ENCODE results near the gene IKZF3. TPM values are rescaled to one million over a fixed set of nuclear protein-coding genes. Genes with fewer than 3 reads are reported as not detected.

The IKZF3 gene
- total and polyA plus RNA-seq, 10 of the 15 experiments (the other 5 are each of a cell fraction or from before 2014, with no cell fraction given), result 5.5 to 98.2 (median 47.6) TPM

DNA sequence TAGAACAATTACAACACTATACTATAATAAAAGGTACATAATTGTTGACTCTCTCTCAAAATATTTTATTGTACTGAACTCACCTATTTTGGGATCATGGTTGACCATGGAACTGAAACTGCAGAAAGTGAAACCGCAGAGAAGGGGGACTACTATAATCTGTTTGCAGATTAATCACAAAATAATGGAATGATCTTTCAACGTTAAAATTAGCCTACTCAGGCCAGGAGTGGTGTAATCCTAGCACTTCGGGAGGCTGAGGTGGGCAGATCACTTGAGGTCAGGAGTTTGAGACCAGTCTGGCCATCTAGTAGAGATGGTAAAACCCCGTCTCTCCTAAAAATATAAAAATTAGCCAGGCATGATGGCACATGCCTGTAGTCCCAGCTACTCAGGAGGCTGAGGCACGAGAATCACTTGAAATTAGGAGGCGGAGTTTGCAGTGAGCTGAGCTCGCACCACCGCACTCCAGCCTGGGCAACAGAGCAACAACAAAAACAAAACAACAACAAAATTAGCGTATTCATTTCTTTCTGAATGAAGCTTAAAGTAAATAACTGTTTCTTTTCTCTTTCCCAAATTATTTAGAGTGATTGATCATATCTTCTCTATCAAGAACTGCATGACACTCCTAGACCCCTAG is 45.6 kb downstream of the IKZF3 start (continued):
- TF ChIP-seq, protein P1, sequence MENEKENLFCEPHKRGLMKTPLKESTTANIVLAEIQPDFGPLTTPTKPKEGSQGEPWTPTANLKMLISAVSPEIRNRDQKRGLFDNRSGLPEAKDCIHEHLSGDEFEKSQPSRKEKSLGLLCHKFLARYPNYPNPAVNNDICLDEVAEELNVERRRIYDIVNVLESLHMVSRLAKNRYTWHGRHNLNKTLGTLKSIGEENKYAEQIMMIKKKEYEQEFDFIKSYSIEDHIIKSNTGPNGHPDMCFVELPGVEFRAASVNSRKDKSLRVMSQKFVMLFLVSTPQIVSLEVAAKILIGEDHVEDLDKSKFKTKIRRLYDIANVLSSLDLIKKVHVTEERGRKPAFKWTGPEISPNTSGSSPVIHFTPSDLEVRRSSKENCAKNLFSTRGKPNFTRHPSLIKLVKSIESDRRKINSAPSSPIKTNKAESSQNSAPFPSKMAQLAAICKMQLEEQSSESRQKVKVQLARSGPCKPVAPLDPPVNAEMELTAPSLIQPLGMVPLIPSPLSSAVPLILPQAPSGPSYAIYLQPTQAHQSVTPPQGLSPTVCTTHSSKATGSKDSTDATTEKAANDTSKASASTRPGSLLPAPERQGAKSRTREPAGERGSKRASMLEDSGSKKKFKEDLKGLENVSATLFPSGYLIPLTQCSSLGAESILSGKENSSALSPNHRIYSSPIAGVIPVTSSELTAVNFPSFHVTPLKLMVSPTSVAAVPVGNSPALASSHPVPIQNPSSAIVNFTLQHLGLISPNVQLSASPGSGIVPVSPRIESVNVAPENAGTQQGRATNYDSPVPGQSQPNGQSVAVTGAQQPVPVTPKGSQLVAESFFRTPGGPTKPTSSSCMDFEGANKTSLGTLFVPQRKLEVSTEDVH (IDR thresholded peaks at IDR 0.05; ENCODE audit: low read depth, partially characterized antibody), result no peak
- no peak for TF ChIP-seq ESRRA (IDR thresholded peaks at IDR 0.05; ENCODE audit: low read length)
- no peak for TF ChIP-seq ZNF622 (IDR thresholded peaks at IDR 0.05)
- TF ChIP-seq, protein P2, sequence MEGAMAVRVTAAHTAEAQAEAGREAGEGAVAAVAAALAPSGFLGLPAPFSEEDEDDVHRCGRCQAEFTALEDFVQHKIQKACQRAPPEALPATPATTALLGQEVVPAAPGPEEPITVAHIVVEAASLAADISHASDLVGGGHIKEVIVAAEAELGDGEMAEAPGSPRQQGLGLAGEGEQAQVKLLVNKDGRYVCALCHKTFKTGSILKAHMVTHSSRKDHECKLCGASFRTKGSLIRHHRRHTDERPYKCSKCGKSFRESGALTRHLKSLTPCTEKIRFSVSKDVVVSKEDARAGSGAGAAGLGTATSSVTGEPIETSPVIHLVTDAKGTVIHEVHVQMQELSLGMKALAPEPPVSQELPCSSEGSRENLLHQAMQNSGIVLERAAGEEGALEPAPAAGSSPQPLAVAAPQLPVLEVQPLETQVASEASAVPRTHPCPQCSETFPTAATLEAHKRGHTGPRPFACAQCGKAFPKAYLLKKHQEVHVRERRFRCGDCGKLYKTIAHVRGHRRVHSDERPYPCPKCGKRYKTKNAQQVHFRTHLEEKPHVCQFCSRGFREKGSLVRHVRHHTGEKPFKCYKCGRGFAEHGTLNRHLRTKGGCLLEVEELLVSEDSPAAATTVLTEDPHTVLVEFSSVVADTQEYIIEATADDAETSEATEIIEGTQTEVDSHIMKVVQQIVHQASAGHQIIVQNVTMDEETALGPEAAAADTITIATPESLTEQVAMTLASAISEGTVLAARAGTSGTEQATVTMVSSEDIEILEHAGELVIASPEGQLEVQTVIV (IDR thresholded peaks at IDR 0.05; ENCODE audit: borderline replicate concordance, partially characterized antibody), result no peak
- TF ChIP-seq NFIC (IDR thresholded peaks at IDR 0.05; ENCODE audit: low read depth, low read length), result peak; percentile 73
- no peak for TF ChIP-seq SMAD5 (IDR thresholded peaks at IDR 0.05; ENCODE audit: low read depth)
- TF ChIP-seq CHD4 (IDR thresholded peaks at IDR 0.05), result no peak
- TF ChIP-seq POU2F2 (IDR thresholded peaks at IDR 0.05; ENCODE audit: borderline replicate concordance, low read depth, low read length), result no peak
- TF ChIP-seq, protein P3, sequence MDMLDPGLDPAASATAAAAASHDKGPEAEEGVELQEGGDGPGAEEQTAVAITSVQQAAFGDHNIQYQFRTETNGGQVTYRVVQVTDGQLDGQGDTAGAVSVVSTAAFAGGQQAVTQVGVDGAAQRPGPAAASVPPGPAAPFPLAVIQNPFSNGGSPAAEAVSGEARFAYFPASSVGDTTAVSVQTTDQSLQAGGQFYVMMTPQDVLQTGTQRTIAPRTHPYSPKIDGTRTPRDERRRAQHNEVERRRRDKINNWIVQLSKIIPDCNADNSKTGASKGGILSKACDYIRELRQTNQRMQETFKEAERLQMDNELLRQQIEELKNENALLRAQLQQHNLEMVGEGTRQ (IDR thresholded peaks at IDR 0.05; ENCODE audit: borderline replicate concordance, low read depth, low read length), result no peak
- TF ChIP-seq, protein P4, sequence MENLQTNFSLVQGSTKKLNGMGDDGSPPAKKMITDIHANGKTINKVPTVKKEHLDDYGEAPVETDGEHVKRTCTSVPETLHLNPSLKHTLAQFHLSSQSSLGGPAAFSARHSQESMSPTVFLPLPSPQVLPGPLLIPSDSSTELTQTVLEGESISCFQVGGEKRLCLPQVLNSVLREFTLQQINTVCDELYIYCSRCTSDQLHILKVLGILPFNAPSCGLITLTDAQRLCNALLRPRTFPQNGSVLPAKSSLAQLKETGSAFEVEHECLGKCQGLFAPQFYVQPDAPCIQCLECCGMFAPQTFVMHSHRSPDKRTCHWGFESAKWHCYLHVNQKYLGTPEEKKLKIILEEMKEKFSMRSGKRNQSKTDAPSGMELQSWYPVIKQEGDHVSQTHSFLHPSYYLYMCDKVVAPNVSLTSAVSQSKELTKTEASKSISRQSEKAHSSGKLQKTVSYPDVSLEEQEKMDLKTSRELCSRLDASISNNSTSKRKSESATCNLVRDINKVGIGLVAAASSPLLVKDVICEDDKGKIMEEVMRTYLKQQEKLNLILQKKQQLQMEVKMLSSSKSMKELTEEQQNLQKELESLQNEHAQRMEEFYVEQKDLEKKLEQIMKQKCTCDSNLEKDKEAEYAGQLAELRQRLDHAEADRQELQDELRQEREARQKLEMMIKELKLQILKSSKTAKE (IDR thresholded peaks at IDR 0.05; ENCODE audit: low read depth, poor library complexity, severe bottlenecking), result peak; percentile 50
- TF ChIP-seq, protein P5, sequence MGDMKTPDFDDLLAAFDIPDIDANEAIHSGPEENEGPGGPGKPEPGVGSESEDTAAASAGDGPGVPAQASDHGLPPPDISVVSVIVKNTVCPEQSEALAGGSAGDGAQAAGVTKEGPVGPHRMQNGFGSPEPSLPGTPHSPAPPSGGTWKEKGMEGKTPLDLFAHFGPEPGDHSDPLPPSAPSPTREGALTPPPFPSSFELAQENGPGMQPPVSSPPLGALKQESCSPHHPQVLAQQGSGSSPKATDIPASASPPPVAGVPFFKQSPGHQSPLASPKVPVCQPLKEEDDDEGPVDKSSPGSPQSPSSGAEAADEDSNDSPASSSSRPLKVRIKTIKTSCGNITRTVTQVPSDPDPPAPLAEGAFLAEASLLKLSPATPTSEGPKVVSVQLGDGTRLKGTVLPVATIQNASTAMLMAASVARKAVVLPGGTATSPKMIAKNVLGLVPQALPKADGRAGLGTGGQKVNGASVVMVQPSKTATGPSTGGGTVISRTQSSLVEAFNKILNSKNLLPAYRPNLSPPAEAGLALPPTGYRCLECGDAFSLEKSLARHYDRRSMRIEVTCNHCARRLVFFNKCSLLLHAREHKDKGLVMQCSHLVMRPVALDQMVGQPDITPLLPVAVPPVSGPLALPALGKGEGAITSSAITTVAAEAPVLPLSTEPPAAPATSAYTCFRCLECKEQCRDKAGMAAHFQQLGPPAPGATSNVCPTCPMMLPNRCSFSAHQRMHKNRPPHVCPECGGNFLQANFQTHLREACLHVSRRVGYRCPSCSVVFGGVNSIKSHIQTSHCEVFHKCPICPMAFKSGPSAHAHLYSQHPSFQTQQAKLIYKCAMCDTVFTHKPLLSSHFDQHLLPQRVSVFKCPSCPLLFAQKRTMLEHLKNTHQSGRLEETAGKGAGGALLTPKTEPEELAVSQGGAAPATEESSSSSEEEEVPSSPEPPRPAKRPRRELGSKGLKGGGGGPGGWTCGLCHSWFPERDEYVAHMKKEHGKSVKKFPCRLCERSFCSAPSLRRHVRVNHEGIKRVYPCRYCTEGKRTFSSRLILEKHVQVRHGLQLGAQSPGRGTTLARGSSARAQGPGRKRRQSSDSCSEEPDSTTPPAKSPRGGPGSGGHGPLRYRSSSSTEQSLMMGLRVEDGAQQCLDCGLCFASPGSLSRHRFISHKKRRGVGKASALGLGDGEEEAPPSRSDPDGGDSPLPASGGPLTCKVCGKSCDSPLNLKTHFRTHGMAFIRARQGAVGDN (IDR thresholded peaks at IDR 0.05), result no peak
- no peak for TF ChIP-seq BRCA1 (IDR thresholded peaks at IDR 0.05; ENCODE audit: low read depth, low read length)
- TF ChIP-seq ATF7 (IDR thresholded peaks at IDR 0.05; ENCODE audit: low read depth), result no peak
- no peak for TF ChIP-seq CHD1 (IDR thresholded peaks at IDR 0.05; ENCODE audit: low read depth, low read length)
- no peak for TF ChIP-seq LARP7 (IDR thresholded peaks at IDR 0.05)
- no peak for TF ChIP-seq JUND (IDR thresholded peaks at IDR 0.05; ENCODE audit: low read depth, low read length)
- TF ChIP-seq RB1 (IDR thresholded peaks at IDR 0.05; ENCODE audit: borderline replicate concordance), result no peak
- TF ChIP-seq ETV6 (conservative IDR thresholded peaks at IDR 0.05 in 1 of 2, IDR thresholded peaks at IDR 0.05 in 1 of 2; ENCODE audit: borderline replicate concordance in 1 of 2, low read depth in 1 of 2), result no peak
